T-helper 17 cell (primary cell): ENCODE data around the gene CLIC4. TPM values are rescaled to one million over a fixed set of nuclear protein-coding genes. Genes with fewer than 3 reads are reported as not detected.
"Not testable (repeated sequence)": the region's sequence is repeated elsewhere in the genome, so short reads cannot be mapped to it uniquely, and the experiment has no call there.

Experiments
- ATAC-seq: fragments of 150-1000 bp; cut with Tn5 transposase; 2 replicates; pipeline ENCODE4 v1.10.0; 2021; ENCODE audit warnings: mild to moderate bottlenecking, moderate library complexity
- DNase-seq, 3 donors: peaks; one replicate each; pipeline versions ENCODE4 v3.0.0 to v3.0.0-alpha.2; 2020 to 2021
- H3K9me3 ChIP-seq: one replicate; pipeline ENCODE4 v1.7.0; 2013; ENCODE audit warnings: low read length, mild to moderate bottlenecking; ENCODE audit not compliant: control insufficient read depth, poor library complexity, severe bottlenecking
- H3K27ac Mint-ChIP-seq: one replicate; pipeline ENCODE4 v1.8.0; 2022; ENCODE audit warnings: mild to moderate bottlenecking, moderate library complexity, mixed read lengths
- H3K27me3 Mint-ChIP-seq: one replicate; pipeline ENCODE4 v1.8.0; 2022; ENCODE audit warnings: mixed read lengths
- H3K36me3 Mint-ChIP-seq: one replicate; pipeline ENCODE4 v1.8.0; 2022; ENCODE audit warnings: low read depth, mixed read lengths
- H3K4me1 Mint-ChIP-seq: one replicate; pipeline ENCODE4 v1.8.0; 2022; ENCODE audit warnings: mild to moderate bottlenecking, mixed read lengths
- H3K4me3 Mint-ChIP-seq: one replicate; pipeline ENCODE4 v1.8.0; 2022; ENCODE audit warnings: mild to moderate bottlenecking, moderate library complexity, mixed read lengths
- total RNA-seq, 4 donors: library from RNA in 2 of 4; stranded (reverse) in 2 of 4; gene quantifications; one replicate each; pipeline ENCODE4 v1.2.3 and lab custom pipeline; 2022 to 2026

Gene CLIC4
- total RNA-seq, 2 donors from 2014 or later: 3.9 to 9.9 TPM

DNA sequence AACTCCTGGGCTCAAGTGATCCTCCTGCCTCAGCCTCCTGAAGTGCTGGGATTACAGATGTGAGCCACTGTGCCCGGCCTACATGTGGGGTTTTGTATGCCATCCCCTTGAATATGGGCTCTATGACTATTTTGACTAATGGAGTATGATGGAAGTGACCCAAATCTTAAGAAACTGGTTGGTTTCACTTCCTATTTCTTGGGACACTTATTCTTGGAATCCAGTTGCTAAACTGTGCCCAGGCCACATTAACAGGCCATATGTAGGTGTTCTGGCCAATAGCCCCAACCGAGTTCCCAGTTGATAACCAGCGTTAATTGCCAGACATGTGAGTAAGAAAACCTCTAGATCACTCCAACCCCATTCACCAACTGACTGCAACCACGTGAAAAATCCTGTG lies 36.3 kb upstream of the CLIC4 start:
- DNase-seq: no peak
- ATAC-seq: no peak
- peaks cover 2% of the 10 kb centered on the region for H3K36me3 Mint-ChIP-seq
- no peaks in the 10 kb centered on the region for H3K9me3 ChIP-seq
- no peak overlapping the region for H3K27ac Mint-ChIP-seq
- peaks cover 23% of the 10 kb centered on the region for H3K4me1 Mint-ChIP-seq
- no peak overlapping the region for H3K4me3 Mint-ChIP-seq
- H3K27me3 Mint-ChIP-seq: no peaks in the 10 kb centered on the region

DNA sequence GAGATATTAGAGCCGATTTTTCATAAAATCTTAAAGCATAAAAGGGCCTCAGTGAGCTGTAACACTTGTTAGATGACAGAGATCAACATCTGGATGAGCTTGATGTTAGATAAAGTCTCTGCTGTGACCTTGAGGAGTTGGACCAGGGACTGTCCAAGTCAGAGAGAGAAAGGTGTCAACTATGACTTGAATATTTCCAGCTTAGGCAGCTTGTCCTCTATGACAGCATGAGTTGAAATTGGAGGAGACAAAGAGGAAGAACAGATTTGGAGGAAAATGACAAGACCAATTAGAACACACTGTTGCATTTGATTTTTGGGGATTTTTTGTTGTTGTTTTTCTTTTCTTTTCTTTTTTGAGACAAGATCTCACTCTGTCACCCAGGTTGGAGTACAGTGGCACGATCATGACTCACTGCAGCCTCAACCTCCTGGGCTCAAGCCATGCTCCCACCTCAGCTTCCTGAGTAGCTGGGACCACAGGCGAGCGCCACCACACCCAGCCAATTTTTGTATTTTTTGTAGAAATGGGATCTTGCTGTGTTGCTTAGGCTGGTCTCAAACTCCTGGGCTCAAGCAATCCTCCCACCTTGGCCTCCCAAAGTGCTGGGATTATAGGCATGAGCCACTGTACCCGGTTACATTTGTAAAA lies 35.3 kb upstream of the CLIC4 start:
- no peaks in the 10 kb centered on the region for H3K9me3 ChIP-seq
- Mint-ChIP-seq H3K27me3 (no peaks in the 10 kb centered on the region), H3K27ac (peak overlapping the region; percentile 16), H3K36me3 (peaks cover 2% of the 10 kb centered on the region), H3K4me1 (peaks cover 22% of the 10 kb centered on the region), H3K4me3 (peak overlapping the region; percentile 25)
- no peak for DNase-seq
- peak; percentile 62 for ATAC-seq

DNA sequence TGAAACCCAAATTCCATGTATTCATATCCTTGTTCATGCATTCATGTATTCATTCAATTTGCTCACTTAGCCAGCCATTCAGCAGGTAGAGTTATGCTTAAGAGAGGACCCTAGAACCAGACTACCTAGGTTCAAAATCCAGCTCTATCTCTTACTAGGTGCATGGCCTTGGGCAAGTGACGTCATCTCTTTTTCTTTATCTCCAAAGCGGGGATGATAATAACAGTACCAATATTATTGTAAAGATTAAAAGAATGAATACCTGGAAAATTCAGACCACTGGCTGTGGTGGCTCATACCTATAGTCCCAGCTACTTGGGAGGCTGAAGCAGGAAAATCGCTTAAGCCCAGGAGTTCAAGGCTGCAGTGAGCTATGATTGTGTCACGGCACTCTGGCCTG lies 33.9 kb upstream of the CLIC4 start:
- H3K4me3 Mint-ChIP-seq: no peak overlapping the region
- H3K27ac Mint-ChIP-seq: no peak overlapping the region
- peaks cover 17% of the 10 kb centered on the region for H3K4me1 Mint-ChIP-seq
- no peak for DNase-seq
- H3K36me3 Mint-ChIP-seq: peaks cover 2% of the 10 kb centered on the region
- H3K27me3 Mint-ChIP-seq: no peaks in the 10 kb centered on the region
- ATAC-seq: no peak
- H3K9me3 ChIP-seq: no peaks in the 10 kb centered on the region

DNA sequence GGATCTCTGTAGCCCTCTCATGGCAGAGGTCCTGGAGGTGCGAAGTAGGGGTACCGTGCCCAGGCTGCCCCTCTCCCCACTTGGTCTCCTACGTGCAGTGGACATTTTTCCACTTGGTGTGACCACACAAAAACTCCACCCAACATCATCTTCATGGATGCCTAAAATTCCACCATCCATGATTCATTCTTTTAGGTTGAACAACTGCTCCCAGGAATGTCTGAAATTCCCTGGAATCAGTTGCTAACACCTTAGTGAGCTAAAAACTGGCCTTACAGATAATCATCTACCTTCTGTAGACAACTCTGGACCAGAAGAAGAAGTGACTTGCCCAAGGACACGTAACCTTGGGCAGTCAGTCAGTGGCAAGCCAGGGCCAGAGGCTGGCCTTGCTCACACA lies 32.1 kb upstream of the CLIC4 start:
- Mint-ChIP-seq H3K4me1 (peaks cover 15% of the 10 kb centered on the region), H3K4me3 (no peak overlapping the region), H3K27me3 (no peaks in the 10 kb centered on the region), H3K36me3 (peaks cover 2% of the 10 kb centered on the region), H3K27ac (no peak overlapping the region)
- ATAC-seq (no peak), DNase-seq (no peak)
- H3K9me3 ChIP-seq: no peaks in the 10 kb centered on the region

DNA sequence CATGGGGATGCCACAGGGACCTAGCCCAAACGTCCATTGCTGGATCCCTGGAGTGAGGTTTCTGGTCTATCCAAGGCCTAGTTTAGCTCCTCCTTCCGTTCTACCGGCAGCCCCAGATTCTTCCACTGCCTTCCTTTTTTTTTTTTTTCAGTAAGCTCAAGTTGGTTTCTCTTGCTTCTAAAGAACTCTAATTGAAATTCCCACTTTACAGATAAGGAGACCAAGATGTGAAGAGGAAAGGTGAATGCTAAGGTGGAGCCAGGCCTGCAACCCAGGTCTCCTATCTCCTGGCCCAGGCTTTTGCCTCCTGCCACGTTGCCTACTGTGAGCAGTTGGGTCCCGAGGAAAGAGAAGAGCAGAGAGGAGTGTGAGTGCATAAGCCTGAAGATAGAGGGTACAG lies 31.5 kb upstream of the CLIC4 start:
- no peaks in the 10 kb centered on the region for H3K9me3 ChIP-seq
- H3K27me3 Mint-ChIP-seq: no peaks in the 10 kb centered on the region
- peaks cover 15% of the 10 kb centered on the region for H3K4me1 Mint-ChIP-seq
- H3K4me3 Mint-ChIP-seq: no peak overlapping the region
- ATAC-seq (no peak), DNase-seq (no peak)
- peaks cover 2% of the 10 kb centered on the region for H3K36me3 Mint-ChIP-seq
- H3K27ac Mint-ChIP-seq: no peak overlapping the region

DNA sequence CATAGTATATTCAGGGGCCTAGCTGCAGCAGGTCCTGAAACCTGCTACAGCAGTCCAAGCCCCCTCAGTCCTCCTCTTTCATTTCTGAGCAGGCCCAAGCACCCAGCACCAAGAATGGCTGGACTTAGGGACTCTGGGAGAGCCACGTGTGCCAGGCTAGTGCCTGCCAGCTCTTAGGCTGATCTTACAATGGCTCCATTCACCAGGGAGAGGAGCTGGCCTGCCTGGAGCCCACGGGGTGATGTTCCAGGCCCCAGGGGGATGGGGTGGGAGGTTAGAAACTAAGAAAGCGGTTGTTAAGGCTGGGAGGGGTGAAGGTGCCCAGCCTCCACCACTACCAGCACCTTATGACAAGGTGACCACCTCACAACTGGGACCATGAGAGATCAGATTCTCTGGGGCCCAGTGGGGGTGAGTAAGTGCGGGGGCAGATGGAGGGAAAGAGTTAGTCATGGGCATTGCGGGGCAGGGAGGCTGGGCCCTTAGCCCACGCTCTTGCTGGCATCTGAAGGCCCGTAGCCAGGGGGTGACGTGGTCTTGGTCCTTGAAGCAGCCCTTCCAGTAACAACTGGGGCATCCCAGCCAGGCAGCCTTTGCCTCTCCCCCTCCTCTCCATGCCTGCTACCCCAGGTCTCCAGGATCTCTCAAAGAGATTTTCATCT lies 30.3 kb upstream of the CLIC4 start:
- H3K36me3 Mint-ChIP-seq: peaks cover 2% of the 10 kb centered on the region
- DNase-seq (no peak), ATAC-seq (no peak)
- H3K27ac Mint-ChIP-seq: no peak overlapping the region
- H3K27me3 Mint-ChIP-seq: no peaks in the 10 kb centered on the region
- no peaks in the 10 kb centered on the region for H3K9me3 ChIP-seq
- H3K4me1 Mint-ChIP-seq: peaks cover 7% of the 10 kb centered on the region
- no peak overlapping the region for H3K4me3 Mint-ChIP-seq

DNA sequence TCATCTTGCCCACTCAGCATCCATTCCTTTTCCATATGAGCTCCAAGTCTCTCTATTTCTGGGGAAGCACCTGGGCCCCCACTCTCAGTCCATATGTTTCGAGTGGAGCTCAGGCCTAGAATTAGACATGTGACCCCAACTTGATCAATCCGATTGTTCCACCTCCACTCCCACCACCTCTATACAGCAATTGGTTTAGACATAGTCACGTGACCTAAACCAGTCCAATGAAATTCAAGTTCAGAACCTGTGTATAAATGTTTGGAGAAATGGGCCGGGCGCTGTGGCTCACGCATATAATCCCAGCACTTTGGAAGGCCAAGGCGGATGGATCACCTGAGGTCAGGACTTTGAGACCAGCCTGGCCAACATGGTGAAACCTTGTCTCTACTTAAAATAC lies 29.6 kb upstream of the CLIC4 start:
- ATAC-seq (no peak), DNase-seq (no peak)
- Mint-ChIP-seq H3K27ac (no peak overlapping the region), H3K27me3 (no peaks in the 10 kb centered on the region), H3K4me3 (no peak overlapping the region), H3K4me1 (peaks cover 4% of the 10 kb centered on the region), H3K36me3 (peaks cover 2% of the 10 kb centered on the region)
- no peaks in the 10 kb centered on the region for H3K9me3 ChIP-seq

DNA sequence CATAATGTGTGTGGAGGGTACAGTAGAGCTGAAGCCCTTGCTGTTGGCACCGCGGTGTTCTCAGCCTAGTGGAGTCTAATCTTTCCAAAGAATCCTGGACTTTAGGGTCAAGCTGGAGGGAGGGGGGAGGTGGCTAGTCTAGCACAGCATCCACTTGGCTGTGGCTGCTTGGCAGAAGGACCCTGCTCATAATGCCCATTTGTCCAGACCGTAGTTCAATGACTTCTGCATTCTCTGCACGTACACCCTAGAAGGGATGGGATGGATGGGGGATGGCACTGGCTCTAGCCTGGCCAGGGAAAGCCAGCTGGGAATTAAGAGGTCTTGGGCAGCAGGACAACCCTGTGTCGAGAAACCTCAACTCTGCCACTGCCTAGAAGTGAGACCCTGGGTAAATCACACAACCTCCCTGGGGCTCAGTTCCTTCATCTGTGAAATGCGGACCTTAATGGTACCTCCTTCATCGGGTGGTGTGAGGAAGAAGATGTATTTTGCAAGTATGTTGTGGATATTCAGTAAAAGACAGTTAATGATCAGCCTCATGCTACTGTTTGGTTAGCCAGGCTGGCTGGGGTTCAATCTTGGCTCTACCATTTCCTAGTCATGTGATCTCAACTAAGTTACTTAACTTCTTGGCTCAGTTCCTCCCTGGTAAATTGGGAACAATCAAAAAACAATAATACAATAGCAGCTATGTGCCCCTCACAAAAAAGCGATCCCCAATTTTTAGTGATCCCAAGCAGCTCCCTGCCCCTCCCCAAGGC lies 27.2 kb upstream of the CLIC4 start:
- ATAC-seq (no peak), DNase-seq (no peak)
- Mint-ChIP-seq H3K36me3 (peaks cover 3% of the 10 kb centered on the region), H3K27ac (no peak overlapping the region), H3K4me1 (peaks cover 4% of the 10 kb centered on the region), H3K27me3 (no peaks in the 10 kb centered on the region), H3K4me3 (no peak overlapping the region)
- H3K9me3 ChIP-seq: no peaks in the 10 kb centered on the region

DNA sequence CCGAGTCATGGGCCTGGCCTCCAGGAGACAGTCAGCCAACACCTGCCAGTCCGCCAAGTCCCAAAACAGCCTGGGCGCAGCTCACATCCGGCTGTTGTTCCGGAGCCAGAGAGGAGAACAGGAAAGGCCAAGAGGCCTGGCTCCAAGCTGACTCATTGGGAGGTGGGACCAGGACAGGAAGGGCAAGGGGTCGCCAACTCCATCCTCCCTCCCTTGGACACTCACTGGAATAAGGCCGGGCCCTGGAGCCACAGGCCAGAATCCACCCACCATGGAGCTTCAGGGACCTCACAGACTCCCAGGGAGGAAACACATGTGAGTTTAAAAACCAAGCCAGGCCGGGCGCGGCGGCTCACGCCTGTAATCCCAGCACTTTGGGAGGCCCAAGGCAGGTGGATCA lies 25.1 kb upstream of the CLIC4 start:
- H3K4me3 Mint-ChIP-seq: no peak overlapping the region

DNA sequence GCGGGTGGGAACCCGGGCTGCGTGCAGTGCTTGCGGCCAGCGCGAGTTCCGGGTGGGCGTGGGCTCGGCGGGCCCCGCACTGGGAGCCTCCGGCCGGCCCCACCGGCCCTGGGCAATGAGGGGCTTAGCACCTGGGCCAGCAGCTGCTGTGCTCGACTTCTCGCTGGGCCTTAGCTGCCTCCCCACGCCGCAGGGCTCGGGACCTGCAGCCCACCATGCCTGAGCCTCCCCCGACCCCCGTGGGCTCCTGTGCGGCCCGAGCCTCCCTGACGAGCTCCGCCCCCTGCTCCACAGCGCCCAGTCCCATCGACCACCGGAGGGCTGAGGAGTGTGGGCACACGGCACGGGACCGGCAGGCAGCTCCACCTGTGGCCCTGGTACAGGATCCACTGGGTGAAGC lies 23.7 kb upstream of the CLIC4 start:
- ATAC-seq (no peak), DNase-seq (no peak)
- Mint-ChIP-seq H3K4me3 (no peak overlapping the region), H3K27me3 (no peaks in the 10 kb centered on the region), H3K36me3 (peaks cover 2% of the 10 kb centered on the region), H3K27ac (no peak overlapping the region), H3K4me1 (no peaks in the 10 kb centered on the region)
- no peaks in the 10 kb centered on the region for H3K9me3 ChIP-seq

More for the DNA sequence above, 25.1 kb upstream of the CLIC4 start:
- Mint-ChIP-seq H3K36me3 (peaks cover 2% of the 10 kb centered on the region), H3K4me1 (no peaks in the 10 kb centered on the region), H3K27me3 (no peaks in the 10 kb centered on the region), H3K27ac (no peak overlapping the region)
- no peaks in the 10 kb centered on the region for H3K9me3 ChIP-seq
- DNase-seq: no peak
- no peak for ATAC-seq

DNA sequence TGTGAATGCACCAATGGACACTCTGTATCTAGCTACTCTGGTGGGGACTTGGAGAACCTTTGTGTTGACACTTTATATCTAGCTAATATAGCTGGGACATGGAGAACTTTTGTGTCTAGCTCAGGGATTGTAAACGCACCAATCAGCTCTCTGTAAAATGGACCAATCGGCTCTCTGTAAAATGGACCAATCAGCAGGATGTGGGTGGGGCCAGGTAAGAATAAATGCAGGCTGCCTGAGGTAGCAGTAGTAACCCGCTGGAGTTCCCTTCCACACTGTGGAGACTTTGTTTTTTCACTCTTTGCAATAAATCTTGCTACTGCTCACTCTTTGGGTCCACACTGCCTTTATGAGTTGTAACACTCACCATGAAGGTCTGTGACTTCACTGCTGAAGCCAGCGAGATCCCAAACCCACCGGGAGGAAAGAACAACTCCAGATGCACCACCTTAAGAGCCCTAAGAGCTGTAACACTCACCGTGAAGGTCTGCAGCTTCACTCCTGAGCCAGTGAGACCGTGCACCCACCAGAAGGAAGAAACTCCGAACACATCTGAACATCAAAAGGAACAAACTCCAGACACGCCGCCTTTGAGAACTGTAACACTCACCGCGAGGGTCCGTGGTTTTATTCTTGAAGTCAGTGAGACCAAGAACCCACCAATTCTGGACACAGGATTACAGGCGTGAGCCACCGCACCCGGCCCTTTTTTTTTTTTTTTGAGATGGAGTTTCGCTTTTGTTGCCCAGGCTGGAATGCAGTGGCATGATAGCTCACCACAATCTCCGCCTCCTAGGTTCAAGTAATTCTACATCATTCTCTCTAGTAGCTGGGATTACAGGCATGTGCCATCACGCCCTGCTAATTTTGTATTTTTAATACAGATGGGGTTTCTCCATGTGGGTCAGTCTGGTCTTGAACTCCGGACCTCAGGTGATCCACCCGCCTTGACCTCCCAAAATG lies 22.9 kb upstream of the CLIC4 start:
- not testable (repeated sequence) for H3K27ac Mint-ChIP-seq, H3K27me3 Mint-ChIP-seq, H3K4me1 Mint-ChIP-seq, H3K9me3 ChIP-seq, DNase-seq, H3K36me3 Mint-ChIP-seq
- peak overlapping the region; percentile 77 for H3K4me3 Mint-ChIP-seq
- ATAC-seq: peak; percentile 46

DNA sequence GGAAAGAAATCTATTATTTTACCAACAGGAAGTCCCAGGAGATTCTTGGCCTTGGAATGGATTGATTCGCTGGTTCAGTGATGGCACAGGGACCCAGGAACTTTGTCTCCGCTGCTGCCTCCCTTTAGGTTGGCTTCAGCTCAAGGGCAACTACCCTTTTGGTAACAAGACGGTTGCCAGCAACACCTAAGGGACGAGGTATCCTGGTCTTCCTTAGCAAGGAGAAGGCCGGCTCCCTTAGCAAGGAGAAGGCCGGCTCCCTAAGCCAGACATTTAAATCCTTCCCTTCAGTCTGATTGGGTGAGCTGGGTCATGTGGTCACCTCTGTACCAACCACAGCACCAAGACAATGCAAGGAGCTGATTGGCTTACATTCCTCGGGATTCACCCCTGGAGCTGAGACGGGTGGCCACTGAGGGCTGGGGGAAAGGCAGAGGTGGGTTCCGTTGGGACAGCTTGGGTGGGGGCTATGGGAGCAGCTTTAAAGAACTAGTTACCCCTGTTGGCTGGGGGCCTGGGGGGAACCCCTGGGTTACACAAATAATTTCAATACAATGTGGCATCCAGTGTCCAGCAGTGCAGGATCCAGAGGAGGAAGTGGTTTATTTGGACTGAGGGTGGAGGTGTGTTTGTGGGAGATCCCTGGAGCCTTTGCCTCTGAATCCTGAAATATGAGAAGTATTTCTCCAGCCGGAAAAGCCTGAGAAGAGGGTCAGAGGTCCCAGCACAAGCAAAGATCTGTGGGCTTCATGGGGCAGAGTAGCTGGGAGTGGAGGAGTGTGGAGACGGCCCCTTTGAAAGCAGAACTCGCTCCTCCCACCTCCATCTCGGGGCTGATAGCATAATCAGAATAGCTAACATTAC lies 20.7 kb upstream of the CLIC4 start:
- H3K27ac Mint-ChIP-seq: no peak overlapping the region
- no peak overlapping the region for H3K4me3 Mint-ChIP-seq
- ATAC-seq: no peak
- H3K4me1 Mint-ChIP-seq: peaks cover 5% of the 10 kb centered on the region
- H3K27me3 Mint-ChIP-seq: no peaks in the 10 kb centered on the region
- no peak for DNase-seq
- peaks cover 2% of the 10 kb centered on the region for H3K36me3 Mint-ChIP-seq
- H3K9me3 ChIP-seq: no peaks in the 10 kb centered on the region
